Esophagus muscularis mucosa (tissue), 4 donors: Measurements from ENCODE around the gene GPATCH3.

Experiments
- CTCF ChIP-seq, 3 experiments: fragments of 200-600 bp in 2 of 3; fragments of 450-650 bp in 1 of 3; sonication (generic) in 2 of 3; IDR thresholded peaks; one replicate each; pipeline ENCODE4 v1.5.1; 2017 to 2019; ENCODE audit warnings: antibody characterized with exemption in 3 of 3, mild to moderate bottlenecking in 2 of 3, moderate library complexity in 1 of 3
- EP300 ChIP-seq: sonication (generic); formaldehyde crosslinking; IDR thresholded peaks from one replicate; pipeline ENCODE4 v1.6.1; 2017; ENCODE audit warnings: antibody characterized with exemption
- POLR2A ChIP-seq: fragments of 450-650 bp; IDR thresholded peaks from one replicate; pipeline ENCODE4 v1.6.1; 2017; ENCODE audit warnings: antibody characterized with exemption, moderate library complexity, mild to moderate bottlenecking, low read depth
- POLR2AphosphoS5 ChIP-seq, 2 donors: sonication (generic); formaldehyde crosslinking; IDR thresholded peaks; one replicate each; pipeline ENCODE4 v1.6.1; 2017; ENCODE audit warnings: antibody characterized with exemption in 2 of 2

DNA sequence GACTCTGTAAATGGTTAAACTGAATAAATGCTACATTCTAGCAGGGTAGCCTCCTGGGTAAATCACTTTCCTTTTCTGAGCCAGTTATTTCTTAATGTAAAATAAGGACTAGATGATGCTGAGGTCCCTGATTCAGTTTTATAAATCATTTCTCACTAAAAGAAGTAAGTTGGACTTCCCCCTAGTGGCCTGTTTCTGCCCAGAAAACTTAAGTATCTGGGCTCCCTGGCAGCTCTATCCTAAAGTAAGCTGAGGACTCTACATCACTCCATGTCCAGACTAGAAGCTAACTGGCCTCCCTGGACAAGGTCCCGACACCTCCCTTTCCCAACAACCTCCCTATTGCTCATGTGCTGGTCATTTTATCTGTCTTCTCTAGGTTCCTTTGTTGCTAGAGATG lies 13.1 kb downstream of the GPATCH3 start:
- TF ChIP-seq POLR2AphosphoS5 (IDR thresholded peaks at IDR 0.05): no peak
- TF ChIP-seq CTCF (IDR thresholded peaks at IDR 0.05): peak in 1 of 3 experiments; percentile 42
- no peak for TF ChIP-seq POLR2A
- TF ChIP-seq EP300: no peak
